SKM-1 (cell line): ENCODE data around the gene TTF1.
"Not testable (repeated sequence)": the region's sequence is repeated elsewhere in the genome, so short reads cannot be mapped to it uniquely, and the experiment has no call there.

Experiments used
- DNase-seq: peaks from one replicate; lab custom pipeline; 2025; ENCODE audit not compliant: unreplicated experiment; lab: John Stamatoyannopoulos, UW

Gene TTF1

DNA sequence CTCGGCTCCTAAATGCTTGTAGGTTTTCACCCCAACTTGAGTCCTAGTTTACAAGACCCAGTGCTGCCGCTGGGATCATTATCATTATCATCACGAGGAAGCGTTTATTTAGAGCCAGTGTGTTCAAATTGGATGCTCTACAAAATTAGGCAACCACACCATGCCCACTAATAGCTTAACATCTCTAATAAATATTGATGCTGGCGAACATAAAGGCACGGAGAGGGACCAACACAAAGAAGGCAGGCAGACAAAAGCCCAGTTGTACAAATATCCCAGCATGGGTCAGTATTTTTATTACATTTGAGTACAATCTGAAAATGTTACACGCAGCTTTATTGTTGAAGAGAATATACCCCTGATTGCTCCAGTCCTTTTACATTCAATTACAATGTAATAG lies 8.1 kb upstream of the TTF1 start:
- no peak for DNase-seq

DNA sequence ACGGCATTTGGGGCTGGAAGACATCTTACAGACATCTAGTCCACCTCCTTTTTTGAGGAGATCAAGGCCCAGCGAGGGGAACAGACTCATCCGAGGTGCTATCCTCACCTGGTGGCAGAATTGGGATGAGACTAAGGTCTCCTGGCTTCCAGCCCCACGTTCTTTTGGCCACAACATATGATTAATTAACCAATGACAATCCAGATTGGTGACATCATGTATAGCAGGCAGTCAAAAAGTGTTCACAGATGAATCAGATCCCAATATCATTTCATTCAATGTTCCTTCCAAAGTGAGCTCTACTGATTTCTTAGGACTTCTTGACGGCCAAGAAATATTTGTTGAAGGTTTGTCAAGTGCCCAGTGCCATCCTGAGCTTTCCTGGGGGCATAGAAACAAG lies 7.3 kb upstream of the TTF1 start:
- no peak for DNase-seq

DNA sequence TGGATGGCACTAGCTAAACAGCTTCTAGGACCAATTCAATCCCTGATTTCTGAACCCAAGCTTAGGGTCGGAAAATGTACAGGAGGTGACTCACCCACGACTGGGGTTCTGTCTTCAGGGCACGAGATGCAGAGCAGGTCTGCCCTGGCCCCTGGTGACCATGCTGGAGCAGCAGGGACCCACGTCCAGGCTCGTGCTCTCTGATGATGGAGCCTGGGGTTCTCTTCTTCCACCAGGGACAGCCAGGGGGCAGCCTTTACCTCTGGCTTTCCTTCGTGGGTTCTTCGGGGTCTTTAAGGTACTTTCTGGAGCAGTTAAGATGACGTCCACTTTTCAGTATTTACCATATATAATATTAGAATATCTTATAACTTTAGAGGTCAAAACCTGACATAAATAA lies 5.4 kb upstream of the TTF1 start:
- no peak for DNase-seq

DNA sequence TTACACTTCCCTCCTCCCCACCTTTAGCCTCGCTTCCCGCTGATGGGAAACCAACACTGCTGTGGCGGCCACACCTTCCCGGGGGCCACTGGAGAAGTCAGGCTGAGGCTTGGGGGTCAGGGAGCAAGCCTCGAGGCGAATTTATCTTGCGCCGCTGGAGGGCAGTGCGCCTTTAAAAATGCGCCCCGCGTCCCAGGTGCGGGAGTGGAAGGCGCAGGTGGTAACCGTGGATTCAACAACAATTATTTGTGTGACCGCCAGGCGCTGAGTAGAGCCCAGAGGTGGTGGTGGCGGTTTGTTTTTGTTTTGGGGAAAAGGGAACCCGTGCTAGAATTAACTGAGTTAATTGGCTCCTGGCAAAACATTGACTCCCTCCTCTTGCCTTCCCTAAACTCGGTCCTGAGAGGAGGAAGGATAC lies 4.5 kb upstream of the TTF1 start:
- DNase-seq: no peak

DNA sequence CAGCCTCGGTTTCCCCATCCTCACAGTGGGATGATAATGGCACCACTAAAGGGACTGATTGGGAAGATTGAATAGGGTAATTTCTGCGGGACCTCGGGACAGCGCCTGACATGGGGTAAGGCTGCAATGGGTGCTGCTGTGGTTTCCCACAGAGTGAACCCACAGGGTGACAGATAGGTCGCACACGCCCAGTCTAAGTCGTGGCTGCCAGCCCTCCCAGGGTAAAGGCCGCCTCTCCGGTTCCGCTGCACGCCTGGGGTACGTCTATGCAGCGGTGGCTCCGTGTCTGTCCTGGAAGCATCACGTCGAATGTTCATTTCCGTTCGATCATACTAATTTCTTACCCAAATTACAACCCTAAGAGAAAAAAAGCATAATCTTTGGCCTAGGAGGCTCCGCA lies 4.0 kb upstream of the TTF1 start:
- no peak for DNase-seq

DNA sequence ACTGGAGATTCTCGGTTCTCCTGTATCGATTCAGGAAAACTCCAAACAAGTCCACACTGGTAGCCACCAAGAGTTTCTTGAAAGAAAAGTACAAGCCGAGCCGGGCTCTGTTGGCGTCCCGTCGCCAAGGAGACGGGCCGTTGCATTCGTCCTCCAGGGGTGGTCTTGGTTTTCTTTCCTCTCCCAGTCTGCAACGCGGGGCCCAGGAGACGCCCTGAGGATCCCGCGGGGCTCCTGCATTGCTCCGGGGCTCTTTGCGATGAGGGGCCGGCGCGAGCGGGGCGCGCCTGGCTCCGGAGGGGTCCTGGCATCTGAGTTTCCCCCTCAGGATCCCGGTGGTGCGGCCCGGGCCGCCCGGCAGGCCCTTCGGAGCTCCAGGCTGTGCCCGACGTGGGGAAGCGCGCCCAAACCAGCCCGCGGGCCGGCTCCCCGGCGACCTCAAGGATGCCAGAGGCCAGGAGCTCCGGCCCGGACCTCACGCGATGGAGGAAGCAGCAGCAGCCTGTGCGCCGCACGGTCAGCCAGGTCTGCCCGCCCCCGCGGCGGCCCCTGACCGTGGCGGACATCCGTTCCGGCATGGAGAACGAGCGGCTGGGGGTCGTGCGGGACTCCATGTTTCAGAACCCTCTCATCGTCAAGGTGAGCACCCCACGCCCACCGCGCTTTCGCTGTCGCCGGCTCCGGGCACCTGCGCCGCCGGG lies 3.3 kb upstream of the TTF1 start, which contains the start of gene CFAP77:
Gene CFAP77, plus strand, starts transcription at position 384 of the 701 bp plus-strand sequence. Its CDS starts 61 bp downstream, at position 445.
- no peak for DNase-seq

DNA sequence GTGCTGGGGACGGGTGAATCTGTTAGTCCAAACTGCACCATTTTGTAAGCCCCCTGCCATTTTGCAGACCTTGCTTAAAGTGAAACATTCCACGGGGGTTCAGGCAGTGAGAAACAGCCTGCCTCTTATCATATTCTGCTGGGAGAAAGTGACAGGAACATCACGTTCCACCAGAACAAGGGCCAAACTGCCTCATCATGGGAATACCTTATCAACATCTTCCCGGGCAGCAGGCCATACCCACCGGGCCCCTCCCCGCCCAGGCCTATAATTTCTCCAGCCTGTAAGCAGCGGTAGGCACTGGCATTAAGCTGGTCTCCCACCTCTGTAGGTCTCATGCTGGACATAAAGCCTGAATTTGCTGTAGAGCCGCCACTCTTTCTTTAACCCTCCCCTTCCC lies 1.9 kb upstream of the TTF1 start:
- DNase-seq: no peak

DNA sequence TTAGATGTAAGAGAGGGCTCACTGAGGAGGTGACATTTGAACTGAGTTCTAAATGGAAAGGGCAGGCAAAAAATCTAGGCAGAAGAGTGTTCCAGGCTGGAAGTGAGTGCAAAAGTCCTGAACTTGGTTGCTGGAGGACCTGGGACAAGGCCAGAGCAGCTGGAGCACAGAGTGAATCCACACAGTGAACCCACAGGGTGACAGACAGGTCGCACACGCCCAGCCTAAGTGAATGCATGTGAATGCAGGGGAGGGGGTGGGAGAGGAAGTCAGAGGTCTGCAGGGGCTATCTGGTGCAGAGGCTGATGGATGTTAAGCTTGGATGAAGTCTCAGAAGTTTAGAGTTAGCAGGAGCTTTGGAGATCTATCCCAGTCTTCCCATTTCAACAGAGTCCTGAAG lies 556 bp upstream of the TTF1 start:
- no peak for DNase-seq

DNA sequence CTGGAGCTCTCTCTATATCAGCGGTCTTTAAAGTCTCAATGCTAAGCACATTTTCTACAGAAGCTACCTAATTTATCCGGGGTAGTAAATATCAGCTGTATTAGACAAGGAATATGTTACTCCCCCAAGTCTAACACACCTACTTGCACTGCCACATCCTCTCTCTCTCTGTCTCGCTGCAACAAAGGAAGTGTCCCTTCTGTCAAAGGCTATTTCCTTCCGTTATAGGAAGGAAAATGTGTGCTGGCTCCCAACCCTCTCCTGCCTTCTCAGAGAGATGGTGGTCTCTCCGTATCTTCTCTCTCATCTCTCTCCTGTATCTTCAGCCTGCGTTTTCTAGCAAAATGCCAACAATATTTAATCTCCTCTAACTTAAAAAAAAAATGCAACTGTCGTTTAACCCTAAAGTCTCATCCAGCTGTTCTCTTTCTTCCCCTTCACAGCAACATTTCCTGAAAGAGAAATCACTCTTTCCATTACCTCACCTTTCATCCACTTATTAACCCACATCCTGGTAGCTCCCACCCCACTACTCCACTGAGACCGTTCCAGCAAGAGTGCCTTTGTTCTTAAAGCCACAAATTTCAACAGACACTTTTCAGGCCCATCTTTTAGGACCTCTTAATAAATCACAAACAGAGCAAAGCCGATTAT lies 2.3 kb downstream of the TTF1 start:
- no peak for DNase-seq

DNA sequence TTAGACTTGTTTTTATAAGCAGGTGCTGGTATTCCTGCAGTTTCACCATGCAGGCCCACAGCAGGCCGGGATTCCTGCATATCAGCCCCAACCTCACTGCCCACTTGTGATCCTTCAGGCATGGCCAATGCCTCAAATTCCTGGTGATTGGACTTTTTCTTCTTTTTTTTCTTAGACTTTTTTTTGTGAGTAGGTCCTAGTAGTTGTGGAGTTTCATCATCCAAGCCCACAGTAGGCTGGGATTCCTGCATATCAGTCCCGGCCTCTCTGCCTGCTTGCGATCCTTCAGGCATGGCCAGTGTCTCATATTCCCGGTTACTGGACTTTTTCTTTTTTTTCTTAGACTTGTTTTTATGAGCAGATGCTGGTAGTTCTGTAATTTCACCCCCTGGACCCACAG lies 4.8 kb downstream of the TTF1 start:
- no peak for DNase-seq

DNA sequence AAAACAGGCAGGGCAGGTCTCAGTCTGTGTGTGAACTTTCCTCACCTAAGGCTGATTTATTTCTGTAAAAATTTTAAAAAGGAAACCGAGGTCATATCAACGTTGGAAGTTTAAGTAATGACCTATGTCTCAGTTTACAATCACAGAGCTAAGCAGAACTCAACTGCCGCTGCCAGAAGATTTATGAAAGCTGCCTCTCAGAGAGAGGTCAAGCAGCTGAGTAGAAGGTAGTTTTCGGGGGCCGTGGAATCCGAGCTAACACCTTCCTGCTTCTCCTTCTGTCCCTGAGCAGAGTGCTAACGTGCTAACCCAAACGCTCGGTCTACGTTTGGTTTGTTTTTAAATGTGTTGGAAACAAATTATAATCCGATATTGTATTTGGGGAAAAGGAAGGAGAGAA lies 11.1 kb downstream of the TTF1 start:
- DNase-seq: no peak

DNA sequence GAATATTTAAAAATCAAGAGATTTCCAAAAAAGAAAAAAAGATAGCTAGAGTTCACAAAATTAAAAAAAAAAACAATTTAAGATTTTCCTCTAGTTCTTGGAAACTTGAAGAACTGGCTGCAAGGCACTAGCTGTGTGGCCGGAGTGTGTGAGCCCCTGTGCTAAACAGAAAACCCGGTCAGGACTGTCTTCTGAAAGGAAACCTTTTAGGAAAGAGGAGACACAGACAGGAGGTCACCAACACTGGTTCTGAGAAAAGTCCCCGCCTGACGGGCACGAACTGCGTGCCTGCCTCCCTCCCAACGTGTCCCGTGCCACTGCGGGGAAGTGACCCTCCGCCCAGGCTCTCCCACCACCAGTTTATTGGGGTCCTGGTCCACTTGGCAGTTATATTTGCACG lies 15.2 kb downstream of the TTF1 start:
- DNase-seq: no peak

DNA sequence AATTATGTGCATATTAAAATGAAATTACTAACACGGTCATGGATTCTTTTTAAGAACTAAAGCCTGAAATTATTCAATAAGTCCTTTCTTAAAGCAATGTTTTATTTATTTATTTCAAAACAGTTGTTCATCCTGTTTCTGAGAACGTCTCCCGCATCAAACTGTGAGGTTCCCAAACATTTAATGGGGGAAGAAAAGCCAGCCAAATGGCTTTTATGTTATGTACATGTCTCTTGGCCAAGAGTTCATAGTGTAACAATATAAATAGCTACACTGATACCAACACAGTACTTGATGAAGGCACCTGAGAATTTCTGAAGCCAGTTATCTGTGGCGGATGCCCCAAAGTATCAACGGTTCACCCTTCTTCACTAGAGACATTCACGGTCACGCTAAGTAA lies 15.7 kb downstream of the TTF1 start:
- no peak for DNase-seq

DNA sequence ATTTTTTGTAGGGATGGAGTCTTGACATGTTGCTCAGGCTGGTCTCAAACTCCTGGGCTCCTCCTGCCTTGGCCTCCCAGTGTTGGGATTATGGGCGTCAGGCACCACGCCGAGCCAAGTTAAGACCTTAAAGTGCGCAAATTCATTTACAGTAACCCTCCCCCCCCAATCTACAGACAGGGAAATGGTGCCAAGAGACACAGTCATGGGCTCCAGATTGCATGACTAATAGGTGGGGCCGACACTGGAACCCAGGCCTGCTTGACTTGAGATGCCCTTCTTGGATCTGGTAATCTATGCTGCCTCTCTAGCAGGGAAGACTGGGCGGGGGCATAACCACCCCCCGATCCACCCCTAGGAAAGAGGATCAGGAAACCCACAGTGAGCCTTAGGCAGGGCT lies 19.5 kb downstream of the TTF1 start:
- no peak for DNase-seq

DNA sequence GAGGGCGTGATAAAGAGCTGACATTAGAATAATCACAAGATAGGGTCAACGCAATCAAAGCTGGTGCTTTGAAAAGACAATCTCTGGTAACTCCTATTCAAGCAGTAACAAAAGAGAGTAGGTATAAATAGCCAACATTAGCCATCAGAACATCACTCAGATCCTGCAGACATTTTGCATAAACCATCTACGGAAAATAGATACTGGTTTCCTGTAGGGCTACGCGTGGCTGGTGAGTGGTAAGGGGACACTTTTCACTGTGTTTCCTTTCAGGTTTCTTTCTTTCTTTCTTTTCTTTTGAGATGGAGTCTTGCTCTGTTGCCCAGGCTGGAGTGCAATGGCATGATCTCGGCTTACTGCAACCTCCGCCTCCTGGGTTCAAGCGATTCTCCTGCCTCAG lies 22.3 kb downstream of the TTF1 start:
- no peak for DNase-seq

DNA sequence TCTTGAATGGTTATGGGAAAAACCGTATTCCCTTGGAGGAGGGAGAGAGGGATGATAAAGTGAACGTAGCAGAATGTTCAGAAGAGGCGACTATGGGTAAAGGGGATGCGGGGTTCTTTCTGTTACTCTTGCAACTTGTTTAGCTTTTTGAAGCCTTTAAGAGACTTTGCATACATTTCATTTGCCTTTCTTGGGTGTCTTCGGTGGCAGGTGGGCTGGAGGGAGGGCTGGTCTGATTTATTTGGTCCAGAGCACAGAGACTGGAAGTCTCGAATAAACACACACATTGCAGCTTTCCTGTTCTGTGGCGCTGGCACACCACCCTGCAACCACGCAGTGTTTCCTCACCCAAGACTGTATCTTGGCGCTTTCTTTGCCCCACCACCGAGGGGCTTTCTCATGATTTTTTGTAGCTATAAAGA lies 23.2 kb downstream of the TTF1 start:
- no peak for DNase-seq

DNA sequence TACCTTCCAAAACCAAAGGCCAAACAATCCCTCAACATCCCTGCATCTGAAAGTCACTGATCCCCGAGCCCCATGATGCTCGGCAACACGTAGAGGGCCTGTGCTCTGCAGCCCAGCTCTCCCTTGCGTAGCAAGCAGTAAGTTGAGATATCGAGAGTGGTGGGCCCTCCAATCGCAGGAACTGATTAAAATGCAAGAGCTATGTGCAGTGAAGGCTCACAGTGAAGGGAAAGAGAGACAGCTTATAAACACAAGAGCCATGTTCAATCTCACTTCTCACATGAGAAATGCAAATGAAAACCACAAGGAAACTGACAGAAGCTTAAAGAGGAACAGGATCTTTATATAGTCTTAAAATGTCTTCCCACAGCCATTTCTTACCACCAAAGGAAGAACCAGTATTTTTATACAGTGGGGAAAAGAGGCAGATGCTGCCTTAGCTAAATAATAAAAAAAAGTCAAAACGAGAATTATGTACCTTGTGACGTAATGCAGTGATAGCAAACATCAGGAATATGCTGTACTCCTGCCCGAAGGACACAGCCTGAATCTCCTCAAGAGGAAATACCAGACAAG lies 24.6 kb downstream of the TTF1 start:
- peak; percentile 7 for DNase-seq

DNA sequence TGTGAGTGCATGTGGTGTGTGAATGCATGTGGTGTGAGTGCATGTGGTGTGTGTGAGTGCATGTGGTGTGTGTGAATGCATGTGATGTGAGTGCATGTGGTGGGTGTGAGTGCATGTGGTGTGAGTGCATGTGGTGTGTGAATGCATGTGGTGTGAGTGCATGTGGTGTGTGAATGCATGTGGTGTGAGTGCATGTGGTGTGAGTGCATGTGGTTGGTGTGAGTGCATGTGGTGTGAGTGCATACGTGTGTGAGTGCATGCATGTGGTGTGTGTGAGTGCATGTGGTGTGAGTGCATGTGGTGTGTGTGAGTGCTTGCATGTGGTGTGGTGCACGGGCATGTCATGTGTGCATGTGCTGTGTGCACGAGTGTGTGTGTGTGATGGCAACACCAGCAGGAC lies 28.2 kb downstream of the TTF1 start:
- DNase-seq: not testable (repeated sequence)

DNA sequence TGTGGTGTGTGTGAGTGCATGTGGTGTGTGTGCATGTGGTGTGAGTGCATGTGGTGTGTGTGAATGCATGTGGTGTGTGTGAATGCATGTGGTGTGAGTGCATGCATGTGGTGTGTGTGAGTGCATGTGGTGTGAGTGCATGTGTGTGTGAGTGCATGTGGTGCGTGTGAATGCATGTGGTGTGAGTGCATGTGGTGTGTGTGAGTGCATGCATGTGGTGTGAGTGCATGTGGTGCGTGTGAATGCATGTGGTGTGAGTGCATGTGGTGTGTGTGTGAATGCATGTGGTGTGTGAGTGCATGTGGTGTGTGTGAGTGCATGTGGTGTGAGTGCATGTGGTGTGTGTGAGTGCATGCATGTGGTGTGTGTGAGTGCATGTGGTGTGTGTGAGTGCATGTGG lies 28.9 kb downstream of the TTF1 start:
- not testable (repeated sequence) for DNase-seq

DNA sequence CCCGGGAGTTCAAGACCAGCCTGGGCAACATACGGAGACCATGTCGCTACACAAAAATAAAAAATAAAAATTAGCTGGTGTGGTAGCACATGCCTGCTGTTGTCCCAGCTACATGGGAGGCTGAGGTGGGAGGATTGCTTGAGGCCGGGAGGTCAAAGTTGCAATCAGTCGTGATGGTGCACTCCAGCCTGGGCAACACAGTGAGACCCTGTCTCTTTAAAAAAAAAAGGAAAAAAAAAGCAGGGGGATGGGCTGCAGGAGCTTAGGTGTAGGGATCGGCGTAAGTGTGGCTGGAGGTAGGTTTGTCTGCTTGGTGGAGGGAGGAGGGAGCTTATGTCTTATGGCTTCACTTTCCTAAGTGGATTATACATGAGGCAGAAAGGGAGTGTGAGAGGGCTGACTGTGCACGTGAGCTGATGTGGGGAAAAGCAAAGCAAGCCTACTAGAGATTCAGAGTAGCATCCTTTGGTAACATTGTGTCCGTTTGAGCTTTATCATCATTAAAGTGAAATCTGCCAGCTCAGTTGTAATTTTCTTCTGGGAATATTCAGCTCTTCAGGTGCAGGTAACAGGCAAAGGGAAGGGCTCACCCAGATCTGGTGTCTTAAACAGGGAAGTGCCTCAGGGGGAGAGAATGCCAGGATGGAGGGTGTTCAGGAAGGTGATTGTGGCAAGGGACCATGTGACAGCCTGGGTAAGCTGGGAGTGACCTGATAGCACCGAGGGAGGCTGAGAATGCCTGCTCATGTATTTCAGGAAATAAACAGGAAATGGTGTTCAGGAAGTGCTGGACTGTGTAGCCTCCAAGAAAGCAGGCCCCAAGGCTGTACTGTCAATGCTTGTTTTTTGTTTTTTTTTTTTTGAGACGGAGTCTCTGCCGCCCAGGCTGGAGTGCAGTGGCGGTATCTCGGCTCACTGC lies 34.2 kb downstream of the TTF1 start:
- no peak for DNase-seq

DNA sequence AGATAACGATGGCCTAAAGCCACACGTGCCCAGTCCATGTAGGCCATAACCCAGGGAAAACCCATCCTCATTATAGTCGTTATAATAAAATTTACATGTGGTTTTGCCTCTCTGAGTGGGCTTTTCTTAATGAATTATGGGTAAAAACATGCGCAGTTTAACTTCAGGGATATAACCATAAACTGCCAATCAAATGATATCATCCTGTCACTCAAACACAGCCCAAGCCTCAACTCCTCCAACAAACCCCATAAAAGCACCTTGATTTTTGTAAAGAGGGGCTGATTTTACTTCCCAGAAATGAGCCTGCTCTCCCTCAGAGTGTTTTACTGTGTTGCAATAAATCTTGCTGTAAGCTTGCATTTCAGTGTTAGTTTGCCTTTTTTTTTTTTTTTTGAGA lies 36.0 kb downstream of the TTF1 start:
- DNase-seq: no peak
